Stomach (tissue), 4 donors: ENCODE results near the gene PRELID3B.

ENCODE experiments used
- CTCF ChIP-seq, 7 experiments: fragments of 450-650 bp in 4 of 7; fragments of 200-600 bp in 3 of 7; sonication (generic) in 3 of 7; IDR thresholded peaks; one replicate each; pipeline ENCODE4 v1.5.1; 2016 to 2019; ENCODE audit warnings: antibody characterized with exemption in 7 of 7, control low read depth in 2 of 7, mild to moderate bottlenecking in 1 of 7
- EP300 ChIP-seq: sonication (generic); formaldehyde crosslinking; IDR thresholded peaks from one replicate; pipeline ENCODE4 v1.6.1; 2017; ENCODE audit warnings: antibody characterized with exemption
- POLR2A ChIP-seq, 4 donors: fragments of 450-650 bp; IDR thresholded peaks; one replicate each; pipeline ENCODE4 v1.6.1; 2016; ENCODE audit warnings: antibody characterized with exemption in 4 of 4, control low read depth in 2 of 4, mild to moderate bottlenecking in 1 of 4, moderate library complexity in 1 of 4

DNA sequence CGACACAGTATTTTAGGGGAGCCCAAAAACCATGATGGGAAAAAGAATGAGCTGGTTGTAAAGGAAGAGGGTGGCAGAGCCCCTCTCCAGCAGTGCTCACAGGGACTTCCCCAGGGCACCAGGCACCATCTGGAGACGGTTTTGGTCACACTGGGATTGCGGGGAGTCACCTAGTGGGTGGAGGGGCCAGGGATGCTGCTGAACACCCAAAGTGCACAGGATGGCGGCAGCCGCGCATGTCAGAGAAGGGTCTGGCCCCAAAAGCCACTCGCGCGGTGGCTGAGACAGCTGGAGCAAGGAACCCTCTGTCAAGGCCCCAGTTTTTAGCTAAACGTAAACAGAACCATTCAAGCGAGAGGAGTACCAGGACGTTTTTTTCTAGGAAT, 46.4 kb downstream of the PRELID3B start:
- TF ChIP-seq EP300 (no peak), CTCF (IDR thresholded peaks at IDR 0.05) (no peak), POLR2A (IDR thresholded peaks at IDR 0.05) (no peak)
